HG03457 (cell line): ENCODE results near the gene FAIM.
"Not testable (repeated sequence)": the region's sequence is repeated elsewhere in the genome, so short reads cannot be mapped to it uniquely, and the experiment has no call there.

ENCODE experiments used
- ATAC-seq: cut with Tn5 transposase; IDR thresholded peaks from one replicate; pipeline ENCODE4 v1.9.1; 2021; ENCODE audit warnings: moderate number of reproducible peaks; ENCODE audit not compliant: unreplicated experiment

The FAIM gene

DNA sequence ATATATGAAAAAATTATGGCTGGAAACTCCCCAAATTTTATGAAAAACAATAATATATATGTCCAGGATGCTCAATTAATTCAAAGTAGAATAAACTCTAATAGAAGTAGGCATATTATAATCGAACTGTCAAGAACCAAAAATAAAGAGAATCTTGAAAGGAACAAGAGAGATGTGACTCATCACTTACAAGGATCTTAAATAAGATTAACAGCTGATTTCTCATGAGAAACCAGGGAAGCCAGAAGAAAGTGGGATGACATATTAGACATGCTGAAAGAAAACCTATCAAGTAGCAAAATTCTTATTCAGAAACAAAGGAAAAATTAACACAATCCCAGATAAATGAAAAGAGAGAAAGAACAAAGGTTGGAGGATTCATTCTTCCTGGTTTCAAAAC, 66.8 kb downstream of the FAIM start:
- ATAC-seq, result no peak

- no peak for ATAC-seq
These were observed 69.5 kb downstream of the FAIM start for GRCh38 chr3:138678086-138678485.

DNA sequence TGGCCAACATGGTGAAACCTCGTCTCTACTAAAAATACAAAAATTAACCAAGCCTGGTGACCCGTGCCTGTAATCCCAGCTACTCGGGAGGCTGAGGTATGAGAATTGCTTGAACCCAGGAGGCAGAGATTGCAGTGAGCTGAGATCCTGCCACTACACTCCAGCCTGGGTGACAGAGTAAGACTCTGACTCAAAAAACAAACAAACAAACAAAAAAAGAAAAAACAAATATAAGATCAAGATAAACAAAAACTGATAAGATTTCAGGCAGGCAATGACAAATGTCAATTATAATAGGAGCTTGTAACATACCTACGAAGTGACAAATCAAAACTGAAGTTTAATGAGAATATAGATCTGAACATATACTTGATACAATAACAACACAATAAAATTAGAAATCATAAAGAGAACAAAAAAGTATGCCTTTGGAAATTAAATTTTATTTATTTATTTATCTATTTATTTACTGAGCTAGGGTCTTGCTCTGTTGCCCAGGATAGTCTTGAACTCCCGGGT, 70.4 kb downstream of the FAIM start:
- no peak for ATAC-seq

GRCh38 chr3:138680974-138681373, 72.4 kb downstream of the FAIM start:
- not testable (repeated sequence) for ATAC-seq

DNA sequence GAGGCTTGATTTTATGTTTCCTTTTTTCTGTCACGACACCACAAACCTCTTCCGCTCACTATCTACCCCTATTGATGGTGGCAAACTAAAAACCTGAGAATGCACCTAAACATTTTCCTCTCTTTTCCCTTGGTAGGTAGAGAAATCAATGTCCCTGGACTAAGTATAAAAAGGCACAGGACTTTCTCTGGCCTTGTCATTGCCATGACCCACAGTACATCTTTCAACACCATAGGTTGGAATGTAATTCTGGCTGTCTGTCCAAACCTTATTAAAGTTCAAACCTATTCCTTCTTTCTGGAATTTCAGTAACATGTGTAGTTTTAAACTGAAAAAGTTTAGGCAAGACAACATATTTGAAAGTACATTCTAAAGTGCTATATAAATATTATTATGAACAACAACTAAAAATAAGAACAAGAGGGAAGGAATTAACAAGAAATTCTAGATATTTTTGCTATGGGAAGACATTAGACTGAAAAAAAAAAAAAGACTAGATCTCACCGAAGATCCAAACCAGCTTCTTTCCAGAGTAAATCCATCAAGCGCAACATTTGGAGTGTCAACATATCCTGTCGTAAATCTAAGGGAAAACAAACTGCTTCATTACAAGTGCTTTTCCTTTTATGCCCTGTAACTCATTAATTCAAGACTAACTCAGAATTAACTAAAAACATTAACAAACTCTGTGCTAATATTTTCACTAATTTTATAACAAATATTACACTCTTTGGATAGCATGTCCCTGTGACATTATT, 73.1 kb downstream of the FAIM start:
- no peak for ATAC-seq

- ATAC-seq, result no peak
These were observed 74.1 kb downstream of the FAIM start for GRCh38 chr3:138682648-138683047.
